Raji (cell line): ENCODE measurements around the gene SCRN2.

Experiments
- POLR2A ChIP-seq: IDR thresholded peaks from 2 replicates; pipeline ENCODE4 v1.6.1; 2011; ENCODE audit warnings: low read depth, low read length, control low read depth; ENCODE audit not compliant: insufficient read depth

SCRN2 gene

DNA sequence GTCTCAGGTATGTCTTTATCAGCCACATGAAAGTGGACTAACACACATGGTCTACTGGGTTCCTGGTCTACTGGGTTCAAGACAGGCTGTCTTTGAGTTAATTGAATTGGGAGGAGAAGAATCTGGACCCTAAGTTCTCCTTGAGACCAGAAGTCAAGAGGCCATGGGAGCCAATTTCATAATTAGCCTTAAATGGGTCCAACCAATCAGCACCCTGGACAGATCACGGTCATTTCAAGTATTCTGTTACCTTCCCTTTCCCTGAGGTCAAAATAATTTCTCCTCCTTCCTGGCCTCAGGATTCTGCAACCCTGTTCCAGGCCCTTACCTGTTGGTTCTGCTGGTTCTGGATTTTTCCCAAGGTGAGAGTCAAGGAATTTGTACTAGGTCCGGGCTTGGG lies 43.3 kb downstream of the SCRN2 start:
- no peak for TF ChIP-seq POLR2A

DNA sequence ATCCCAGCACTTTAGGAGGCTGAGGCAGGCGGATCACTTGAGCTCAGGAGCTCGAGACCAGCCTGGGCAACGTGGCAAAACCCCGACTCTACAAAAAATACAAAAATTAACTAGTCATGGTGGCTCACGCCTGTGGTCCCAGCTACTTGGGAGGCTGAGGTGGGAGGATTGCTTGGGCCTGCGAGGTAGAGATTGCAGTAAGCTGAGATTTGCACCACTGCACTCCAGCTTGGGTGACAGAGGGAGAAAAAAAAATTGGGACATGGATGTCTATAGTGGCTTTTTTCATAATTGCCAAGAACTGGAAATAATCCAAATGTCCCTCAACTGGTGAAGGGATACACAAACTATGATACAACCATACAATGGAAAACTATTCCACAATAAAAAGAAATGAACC lies 48.1 kb downstream of the SCRN2 start:
- TF ChIP-seq POLR2A: no peak

DNA sequence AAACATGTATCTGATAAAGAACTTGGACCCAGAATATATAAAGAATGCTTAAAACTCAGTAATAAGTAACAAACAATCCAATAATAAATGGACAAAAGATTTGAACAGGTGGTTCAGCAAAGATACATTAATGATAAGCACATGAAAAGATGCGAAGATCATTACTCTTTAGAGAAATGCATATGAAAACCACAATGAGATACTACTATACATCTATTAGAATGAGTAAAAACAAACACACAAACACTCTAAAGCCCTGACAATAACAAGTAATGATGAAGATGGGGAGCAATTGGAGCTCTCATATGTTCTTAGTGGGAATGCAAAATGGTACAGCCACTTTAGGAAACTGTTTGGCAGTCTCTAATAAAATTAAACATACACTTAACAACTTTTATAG lies 48.6 kb downstream of the SCRN2 start:
- no peak for TF ChIP-seq POLR2A

DNA sequence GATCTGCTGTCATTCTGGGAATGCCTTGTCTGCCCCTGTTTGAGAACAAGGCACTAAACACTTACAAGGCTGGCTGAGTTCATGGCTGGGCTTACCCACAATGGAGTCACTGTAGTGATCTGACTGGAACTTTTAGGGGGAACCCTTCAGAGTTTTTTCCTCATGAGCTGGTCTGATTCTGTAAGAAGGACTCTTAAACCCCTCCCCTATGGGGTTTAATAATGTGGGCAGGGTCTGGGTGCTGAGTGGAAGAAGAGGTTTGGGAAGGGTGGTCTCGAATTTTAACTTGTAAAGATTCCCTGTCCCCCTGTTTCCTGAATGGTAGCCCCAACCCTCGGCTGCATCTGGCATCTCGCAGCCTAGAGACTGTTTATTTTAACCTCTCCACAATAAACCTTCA lies 50.0 kb downstream of the SCRN2 start:
- no peak for TF ChIP-seq POLR2A

DNA sequence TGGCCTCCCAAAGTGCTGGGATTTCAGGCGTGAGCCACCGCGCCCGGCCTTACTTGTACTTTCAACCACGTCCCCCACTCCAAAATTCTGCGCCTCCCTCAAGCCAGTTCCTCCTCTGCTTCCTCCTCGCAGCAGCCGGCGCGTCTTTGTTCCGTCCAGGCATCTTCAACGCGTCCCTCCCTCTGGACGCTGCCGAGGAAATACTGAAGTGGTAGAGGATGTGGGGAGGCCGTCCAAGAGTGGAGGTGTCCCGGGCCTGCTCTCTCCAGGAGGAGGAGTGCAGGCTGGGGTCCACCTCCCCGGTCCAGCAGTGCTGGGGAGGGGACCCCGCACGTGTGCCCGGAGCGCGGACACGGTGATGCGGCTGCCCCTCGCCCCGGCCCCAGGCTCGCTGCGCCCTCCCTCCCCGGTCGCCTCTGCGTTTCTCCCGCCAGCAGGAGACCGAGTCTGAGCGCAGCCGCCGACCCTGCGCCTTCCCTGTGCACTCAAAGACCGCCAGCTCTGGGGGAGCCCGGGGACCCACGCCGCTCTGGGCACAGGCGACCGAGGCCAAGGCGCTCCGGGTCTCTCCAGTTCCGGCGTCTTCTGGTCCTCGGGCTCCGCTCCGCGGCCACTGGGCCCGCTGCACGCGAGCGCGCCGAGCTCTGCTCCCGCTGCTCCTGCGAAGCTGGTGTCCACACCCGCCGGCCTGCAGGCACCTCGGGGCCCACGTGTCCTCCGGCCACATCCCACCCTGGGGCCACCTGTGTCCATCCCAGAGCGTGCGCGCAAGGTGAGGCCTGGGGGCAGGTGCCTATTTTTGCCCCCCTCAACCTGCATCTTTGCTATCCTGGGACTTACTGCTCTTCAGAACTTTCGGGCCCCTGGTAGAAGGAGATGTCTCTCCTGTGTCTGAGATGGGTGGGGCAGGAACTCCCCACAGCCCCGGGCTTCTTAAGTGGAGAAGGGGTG lies 51.2 kb downstream of the SCRN2 start:
- TF ChIP-seq POLR2A: no peak
